Activated naive CD4-positive, alpha-beta T cell treated with anti-CD3 and anti-CD28 coated beads for 36 hours (primary cell): ENCODE measurements around the gene ALOXE3. TPM values are rescaled to one million over a fixed set of nuclear protein-coding genes. Genes with fewer than 3 reads are reported as not detected.
A peak's percentile ranks its signal among the peaks of the same experiment; 100 is the strongest.

Source experiments
- CTCF ChIA-PET: fragments of 350-600 bp; sonication (Branson Sonifier 250); formaldehyde crosslinking; loops from one replicate; lab custom pipeline; 2021; ENCODE audit warnings: antibody characterized with exemption; lab: Charles Lee
- DNase-seq: peaks from one replicate; pipeline ENCODE4 v3.0.0-alpha.2; 2020
- H3K27ac Mint-ChIP-seq: one replicate; pipeline ENCODE4 v1.8.0; 2021; ENCODE audit warnings: mild to moderate bottlenecking, mixed read lengths
- H3K27me3 Mint-ChIP-seq: one replicate; pipeline ENCODE4 v1.8.0; 2021; ENCODE audit warnings: low read depth, mixed read lengths
- H3K36me3 Mint-ChIP-seq: one replicate; pipeline ENCODE4 v1.8.0; 2021; ENCODE audit warnings: low read depth, mixed read lengths
- H3K4me1 Mint-ChIP-seq: one replicate; pipeline ENCODE4 v1.8.0; 2021; ENCODE audit warnings: low read depth, mixed read lengths
- H3K4me3 Mint-ChIP-seq: one replicate; pipeline ENCODE4 v1.8.0; 2021; ENCODE audit warnings: mild to moderate bottlenecking, moderate library complexity, mixed read lengths
- H3K9me3 Mint-ChIP-seq: one replicate; pipeline ENCODE4 v1.8.0; 2021; ENCODE audit warnings: mixed read lengths
- intact Hi-C: fragments of 100-400 bp; cut with micrococcal nuclease; formaldehyde crosslinking; loops from one replicate; pipeline ENCODE4 v1.15.1; 2023
- total RNA-seq, 2 experiments: library from RNA; stranded (reverse); gene quantifications; one replicate each; pipeline ENCODE4 v1.2.3, GENCODE V29; 2021

ALOXE3 gene
- total RNA-seq, result not detected

DNA sequence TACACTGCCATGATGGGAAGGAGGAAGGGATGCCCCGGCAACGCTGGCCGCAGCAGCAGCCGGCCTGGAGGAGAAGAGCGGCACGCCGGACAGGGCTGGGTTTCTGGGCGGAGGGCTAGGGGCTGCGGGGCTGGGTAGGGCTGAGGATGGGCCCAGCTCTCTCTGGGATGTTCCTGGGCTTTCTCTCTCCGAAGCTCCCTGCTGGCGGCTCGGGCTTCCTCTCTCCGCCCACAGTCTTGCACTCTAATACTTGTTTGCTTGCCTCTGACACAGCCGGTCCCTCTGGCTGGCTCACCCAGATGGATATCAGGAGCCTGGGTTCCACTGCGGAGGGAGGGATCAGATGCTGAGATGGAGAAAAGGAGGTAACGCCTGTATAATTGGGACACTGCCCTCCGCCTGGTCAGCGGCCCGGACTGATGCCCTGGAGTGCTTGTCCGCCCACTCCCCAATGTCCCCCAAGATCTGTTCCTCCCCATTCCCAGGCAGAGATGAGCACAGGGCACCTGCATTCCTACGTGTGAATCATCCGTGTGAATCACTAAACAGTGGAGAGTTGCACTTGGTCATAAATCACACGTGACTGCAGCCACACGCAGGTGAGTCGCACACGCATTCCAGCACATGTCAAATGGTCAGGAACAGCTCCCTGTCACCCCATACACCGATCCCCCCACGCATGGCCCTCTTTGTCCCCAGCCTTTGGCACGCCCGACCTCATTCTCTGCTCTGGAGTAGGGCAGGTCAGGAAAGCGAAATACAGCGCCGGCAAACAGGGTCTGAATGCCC is at the start of gene ALOXE3:
ALOXE3 (minus strand) TSS at position 535 of the 789 bp plus-strand sequence; CDS start at position 11, 524 bp downstream.
- peaks cover 5% of the 10 kb centered on the region for H3K36me3 Mint-ChIP-seq
- H3K4me1 Mint-ChIP-seq, result peaks cover 40% of the 10 kb centered on the region
- intact Hi-C loops, result loop anchor here (1.0 to 2.0 kb wide), 9 partner anchors 24 to 627 kb away; partner anchors contain the start of genes CCDC42, KDM6B and SLC25A35
- DNase-seq, result peak; percentile 49
- no peaks in the 10 kb centered on the region for H3K9me3 Mint-ChIP-seq
- peaks cover 32% of the 10 kb centered on the region for H3K27me3 Mint-ChIP-seq
- H3K4me3 Mint-ChIP-seq, result peak within 1 kb of the TSS; percentile 84
- CTCF ChIA-PET, result interaction anchor here (0.5 to 4.8 kb wide), 23 partner anchors 8 to 1022 kb away, joined by 3 to 53 read pairs (median 5); partner anchors contain the start of gene PFAS
- peak within 1 kb of the TSS; percentile 93 for H3K27ac Mint-ChIP-seq

GRCh38 chr17:8167526-8167925 is 49.2 kb upstream of the ALOXE3 start:
- Mint-ChIP-seq H3K27me3 (no peaks in the 10 kb centered on the region), H3K36me3 (no peaks in the 10 kb centered on the region), H3K27ac (no peak overlapping the region), H3K4me3 (no peak overlapping the region), H3K9me3 (no peaks in the 10 kb centered on the region), H3K4me1 (peaks cover 33% of the 10 kb centered on the region)
- DNase-seq, result no peak
- intact Hi-C loops, result no loop called here
- CTCF ChIA-PET, result interaction anchor here (0.6 to 0.8 kb wide), 3 partner anchors 8 to 47 kb away, joined by 3 read pairs; no protein-coding TSS in a partner anchor

DNA sequence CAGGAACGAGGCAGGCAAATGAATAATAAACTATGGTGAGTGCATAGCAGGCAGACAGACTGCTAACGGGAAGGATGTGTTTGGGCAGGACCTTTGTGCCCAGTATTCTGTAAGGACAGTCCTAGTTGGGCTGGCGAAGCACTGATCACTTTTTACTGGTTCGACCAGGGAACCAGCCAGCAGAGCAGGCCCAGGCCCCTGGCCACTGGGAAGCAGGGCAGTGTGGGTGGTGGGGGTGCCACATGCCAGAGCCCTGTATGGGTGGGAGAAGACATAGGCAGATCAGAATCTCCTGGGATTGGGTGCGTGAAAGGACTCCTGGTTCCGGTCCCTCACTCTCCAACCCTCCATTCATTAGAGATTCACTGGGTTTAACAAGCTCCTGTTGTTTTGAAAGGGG is 48.4 kb upstream of the ALOXE3 start:
- peaks cover 32% of the 10 kb centered on the region for H3K4me1 Mint-ChIP-seq
- no peak overlapping the region for H3K4me3 Mint-ChIP-seq
- no peak for DNase-seq
- no peaks in the 10 kb centered on the region for H3K27me3 Mint-ChIP-seq
- intact Hi-C loops, result no loop called here
- H3K27ac Mint-ChIP-seq, result no peak overlapping the region
- peaks cover 3% of the 10 kb centered on the region for H3K36me3 Mint-ChIP-seq
- no peaks in the 10 kb centered on the region for H3K9me3 Mint-ChIP-seq
- CTCF ChIA-PET, result interaction anchor here (0.6 to 0.8 kb wide), 2 partner anchors 8 to 9 kb away, joined by 3 read pairs; no protein-coding TSS in a partner anchor

GRCh38 chr17:8164815-8165131 is 46.5 kb upstream of the ALOXE3 start:
- H3K27ac Mint-ChIP-seq, result peak overlapping the region; percentile 97
- peak; percentile 45 for DNase-seq
- CTCF ChIA-PET, result interaction anchor here (1.1 to 1.6 kb wide), 3 partner anchors 9 to 26 kb away, joined by 4 to 9 read pairs (median 4); no protein-coding TSS in a partner anchor
- intact Hi-C loops, result loop anchor here (1.0 kb wide), 2 partner anchors 8 to 9 kb away; no protein-coding TSS in a partner anchor
- peaks cover 51% of the 10 kb centered on the region for H3K4me1 Mint-ChIP-seq
- H3K9me3 Mint-ChIP-seq, result no peaks in the 10 kb centered on the region
- H3K4me3 Mint-ChIP-seq, result peak overlapping the region; percentile 82
- peaks cover 14% of the 10 kb centered on the region for H3K36me3 Mint-ChIP-seq
- H3K27me3 Mint-ChIP-seq, result no peaks in the 10 kb centered on the region

DNA sequence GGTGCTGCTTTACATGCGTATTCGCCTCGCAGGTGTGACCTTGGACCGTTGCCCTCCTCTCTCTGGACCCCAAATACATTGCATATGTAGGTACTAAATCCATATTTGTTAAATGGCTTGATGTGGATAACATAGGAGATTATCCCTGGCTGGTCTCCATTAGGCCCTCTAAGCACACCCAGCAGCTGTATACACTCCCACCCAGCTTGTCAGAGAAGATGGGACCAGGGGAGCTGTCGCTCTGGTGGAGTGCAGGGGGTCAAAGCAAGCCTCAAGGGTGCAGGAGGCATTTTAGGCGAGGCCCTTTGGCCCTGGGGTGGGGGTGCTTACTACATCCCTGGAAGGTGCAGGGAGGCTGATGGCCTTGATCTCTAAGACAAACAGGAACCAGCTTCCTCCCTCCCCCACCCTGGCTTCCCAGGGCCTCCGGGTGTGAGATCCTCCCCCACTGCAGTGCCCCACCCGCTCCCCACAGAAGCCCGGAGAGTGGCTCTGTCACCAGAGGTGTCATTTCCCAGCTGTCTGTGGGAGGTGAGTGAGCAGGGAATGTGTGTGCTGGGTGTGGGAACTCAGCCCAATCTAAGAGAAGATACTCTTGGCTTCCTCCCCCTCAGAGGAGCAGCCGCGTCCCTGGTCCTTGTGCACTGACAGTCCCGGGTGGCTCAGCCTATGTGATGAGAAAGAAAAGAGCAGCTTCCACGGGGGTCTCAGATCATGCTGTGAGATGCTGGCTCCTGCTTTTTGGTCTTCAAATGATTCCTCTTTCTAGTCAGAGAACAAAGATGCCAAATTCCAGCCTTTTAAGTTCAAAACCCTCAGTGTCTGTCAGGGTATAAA is 45.9 kb upstream of the ALOXE3 start:
- Mint-ChIP-seq H3K36me3 (peaks cover 14% of the 10 kb centered on the region), H3K4me1 (peaks cover 57% of the 10 kb centered on the region), H3K4me3 (peak overlapping the region; percentile 82), H3K27ac (peak overlapping the region; percentile 97), H3K27me3 (no peaks in the 10 kb centered on the region), H3K9me3 (no peaks in the 10 kb centered on the region)
- CTCF ChIA-PET, result interaction anchor here (0.9 to 1.6 kb wide), 5 partner anchors 9 to 103 kb away, joined by 3 to 9 read pairs (median 4); partner anchors contain the start of gene ALOXE3
- intact Hi-C loops, result loop anchor here (1.0 kb wide), 2 partner anchors 8 to 9 kb away; no protein-coding TSS in a partner anchor
- DNase-seq, result peak; percentile 95

- H3K9me3 Mint-ChIP-seq, result no peaks in the 10 kb centered on the region
- peak overlapping the region; percentile 82 for H3K4me3 Mint-ChIP-seq
- H3K27ac Mint-ChIP-seq, result peak overlapping the region; percentile 97
- CTCF ChIA-PET, result interaction anchor here (0.9 to 1.6 kb wide), 5 partner anchors 10 to 102 kb away, joined by 3 to 9 read pairs (median 4); partner anchors contain the start of gene ALOXE3
- intact Hi-C loops, result no loop called here
- no peaks in the 10 kb centered on the region for H3K27me3 Mint-ChIP-seq
- H3K4me1 Mint-ChIP-seq, result peaks cover 60% of the 10 kb centered on the region
- DNase-seq, result peak; percentile 41
- H3K36me3 Mint-ChIP-seq, result peaks cover 14% of the 10 kb centered on the region
Measured at GRCh38 chr17:8162997-8163977, 45.0 kb upstream of the ALOXE3 start.

DNA sequence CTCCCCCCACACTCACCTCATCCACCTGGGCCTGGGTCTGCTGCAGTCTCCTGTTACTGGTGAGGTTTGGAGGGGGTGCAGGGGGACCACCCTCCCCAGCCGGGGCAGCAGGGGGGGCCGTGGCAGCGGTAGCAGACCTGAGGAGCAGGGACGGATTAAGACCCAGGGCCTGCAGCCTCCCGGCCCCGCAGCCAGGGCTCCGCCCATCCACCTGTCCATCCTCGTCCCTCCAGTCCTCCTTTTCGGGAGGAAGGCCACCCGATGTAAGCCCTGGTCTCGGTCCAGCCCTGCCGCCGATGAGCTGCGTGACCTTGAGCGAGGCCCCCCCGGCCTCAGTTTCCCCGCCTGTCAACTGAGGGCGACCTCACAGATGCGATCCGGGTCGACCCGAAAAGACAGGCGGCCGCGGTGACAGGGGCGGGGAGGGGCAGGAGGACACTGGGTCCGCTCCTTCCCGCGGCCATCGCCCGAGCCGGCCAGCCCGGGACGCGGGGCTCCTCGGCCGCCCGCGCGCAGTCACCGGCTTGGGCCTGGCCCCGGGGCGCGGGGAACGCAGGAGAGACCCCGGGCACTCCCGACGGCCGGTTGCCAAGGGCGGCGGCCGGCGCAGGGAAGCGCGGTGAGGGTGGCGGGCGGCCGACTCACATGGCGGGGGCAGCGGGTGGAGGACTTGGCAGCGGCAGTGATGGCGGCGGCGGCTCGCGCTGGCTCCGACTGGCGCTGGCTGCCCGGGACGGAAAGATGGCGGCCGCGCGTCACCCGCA is 44.1 kb upstream of the ALOXE3 start, which contains the start of gene VAMP2:
VAMP2 (minus strand) TSS at position 716 of the 764 bp plus-strand sequence; CDS start at position 647, 69 bp downstream.
- intact Hi-C loops, result no loop called here
- Mint-ChIP-seq H3K27me3 (no peaks in the 10 kb centered on the region), H3K27ac (peak within 1 kb of the TSS; percentile 97), H3K4me3 (peak within 1 kb of the TSS; percentile 82), H3K9me3 (no peaks in the 10 kb centered on the region), H3K36me3 (peaks cover 14% of the 10 kb centered on the region), H3K4me1 (peaks cover 60% of the 10 kb centered on the region)
- CTCF ChIA-PET, result no interaction called here
- peak; percentile 84 for DNase-seq

DNA sequence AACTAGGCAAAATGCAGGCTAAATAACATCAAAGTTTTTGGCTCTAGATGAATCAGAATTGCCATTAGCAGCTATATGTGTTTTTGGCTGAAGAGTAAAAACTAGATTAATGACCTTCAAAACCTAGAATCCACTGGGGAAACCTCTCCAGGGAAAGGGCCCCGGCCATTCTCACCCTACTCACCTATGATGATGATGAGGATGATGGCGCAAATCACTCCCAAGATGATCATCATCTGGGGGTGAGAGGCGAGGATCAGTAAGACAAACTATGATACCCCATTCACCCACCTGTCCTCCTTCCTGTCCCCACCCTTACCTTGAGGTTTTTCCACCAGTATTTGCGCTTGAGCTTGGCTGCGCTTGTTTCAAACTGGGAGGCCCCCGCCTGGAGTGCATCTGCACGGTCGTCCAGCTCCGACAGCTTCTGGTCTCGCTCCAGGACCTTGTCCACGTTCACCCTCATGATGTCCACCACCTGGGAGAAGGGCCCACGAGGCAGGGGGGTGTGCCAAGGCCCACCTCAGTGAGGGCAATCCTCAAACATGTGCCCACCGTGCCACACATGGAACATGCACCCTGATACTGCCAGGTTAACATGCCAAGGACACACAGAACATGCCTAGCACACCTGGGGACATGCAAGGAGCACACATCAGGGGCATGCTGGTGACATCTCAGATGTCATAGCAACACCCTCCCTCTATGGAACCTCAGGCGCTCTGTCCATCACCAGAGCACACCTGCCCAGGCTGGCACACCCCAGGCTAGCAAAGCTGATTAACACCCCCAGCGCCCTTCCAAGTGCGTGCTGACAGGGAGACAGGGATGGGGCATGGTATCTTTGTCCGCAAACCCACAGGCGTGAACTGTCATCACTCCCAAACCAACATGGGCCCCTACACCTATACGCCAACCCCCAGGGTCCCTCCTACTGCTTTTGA is 43.2 kb upstream of the ALOXE3 start:
- Mint-ChIP-seq H3K27me3 (no peaks in the 10 kb centered on the region), H3K9me3 (no peaks in the 10 kb centered on the region), H3K4me1 (peaks cover 57% of the 10 kb centered on the region), H3K27ac (peak overlapping the region; percentile 88), H3K4me3 (peak overlapping the region; percentile 82), H3K36me3 (peaks cover 14% of the 10 kb centered on the region)
- intact Hi-C loops, result no loop called here
- peak; percentile 32 for DNase-seq
- CTCF ChIA-PET, result interaction anchor here (0.6 to 1.5 kb wide), 5 partner anchors 10 to 542 kb away, joined by 3 to 6 read pairs (median 4); partner anchors contain the start of gene ALOXE3

DNA sequence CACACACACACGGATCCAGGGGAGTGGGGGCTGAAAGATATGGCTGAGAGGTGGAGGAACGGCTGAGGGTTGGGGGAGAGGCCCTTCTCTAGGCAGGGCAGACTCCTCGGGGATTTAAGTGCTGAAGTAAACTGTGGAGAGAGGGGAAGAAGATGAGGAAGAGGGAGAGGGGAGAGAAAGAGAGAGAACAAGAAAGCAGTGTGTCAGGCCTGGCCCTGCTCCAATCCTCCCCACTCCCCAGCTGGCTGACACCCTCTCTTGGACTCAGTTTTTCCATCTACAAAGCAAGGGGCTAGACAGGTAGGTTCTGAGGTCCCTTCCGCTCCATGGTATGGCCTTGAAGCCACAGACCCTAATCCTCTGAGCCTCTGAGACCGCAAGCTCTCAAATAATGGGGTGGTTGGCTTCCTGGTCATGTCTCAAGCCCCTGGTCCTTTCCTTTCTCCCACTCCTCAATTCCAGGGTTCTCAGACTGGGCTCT is 42.5 kb upstream of the ALOXE3 start:
- H3K9me3 Mint-ChIP-seq, result no peaks in the 10 kb centered on the region

More for the DNA sequence above, 42.5 kb upstream of the ALOXE3 start:
- CTCF ChIA-PET, result interaction anchor here (0.6 to 1.5 kb wide), 6 partner anchors 11 to 541 kb away, joined by 3 to 6 read pairs (median 4); partner anchors contain the start of gene ALOXE3
- Mint-ChIP-seq H3K27ac (peak overlapping the region; percentile 88), H3K4me1 (peaks cover 55% of the 10 kb centered on the region), H3K36me3 (peaks cover 14% of the 10 kb centered on the region), H3K27me3 (no peaks in the 10 kb centered on the region), H3K4me3 (peak overlapping the region; percentile 82)
- intact Hi-C loops, result no loop called here
- peak; percentile 41 for DNase-seq
